Kidney (tissue), 14 donors: ENCODE results near the gene ZNF518A. TPM values are rescaled to one million over a fixed set of nuclear protein-coding genes. Genes with fewer than 3 reads are reported as not detected.

Experiments
- DNase-seq, 5 donors: peaks; one replicate each; pipeline ENCODE4 v3.0.0-alpha.2; 2013 to 2020
- FAIRE-seq: peaks from 2 replicates; lab custom pipeline; 2012; peaks lifted over from hg19 to GRCh38; lab: Jason Lieb, UNC
- H3K27ac ChIP-seq, 2 donors: one replicate each; pipeline ENCODE4 v1.7.0; 2013; ENCODE audit warnings: low read depth in 2 of 2, low read length in 2 of 2, inconsistent platforms in 1 of 2
- H3K27me3 ChIP-seq: one replicate; pipeline ENCODE4 v1.7.1; 2013; ENCODE audit warnings: low read length, inconsistent platforms; ENCODE audit not compliant: control insufficient read depth, insufficient read depth
- H3K36me3 ChIP-seq, 3 donors: one replicate each; pipeline versions ENCODE4 v1.7.0 to v1.7.1; 2013; ENCODE audit warnings: low read length in 3 of 3, control low read depth in 1 of 3, inconsistent platforms in 1 of 3; ENCODE audit not compliant: insufficient read depth in 3 of 3, control insufficient read depth in 2 of 3
- H3K4me1 ChIP-seq, 3 donors: one replicate each; pipeline versions ENCODE4 v1.7.0 to v1.7.1; 2013; ENCODE audit warnings: low read length in 3 of 3, inconsistent platforms in 1 of 3, low read depth in 1 of 3; ENCODE audit not compliant: control insufficient read depth in 2 of 3, insufficient read depth in 2 of 3
- H3K4me3 ChIP-seq, 3 donors: one replicate each; pipeline versions ENCODE4 v1.7.0 to v1.8.1; 2013; ENCODE audit warnings: low read length in 3 of 3, control low read depth in 1 of 3, inconsistent platforms in 1 of 3
- H3K9ac ChIP-seq, 3 donors: one replicate each; pipeline versions ENCODE4 v1.7.0 to v1.7.1; 2013; ENCODE audit warnings: low read length in 3 of 3, control low read depth in 1 of 3, inconsistent platforms in 1 of 3
- H3K9me3 ChIP-seq, 3 donors: one replicate each; pipeline versions ENCODE4 v1.7.0 to v1.7.1; 2013; ENCODE audit warnings: low read length in 3 of 3, control low read depth in 1 of 3, inconsistent platforms in 1 of 3; ENCODE audit not compliant: control insufficient read depth in 2 of 3, insufficient read depth in 1 of 3
- intact Hi-C: fragments of 100-400 bp; cut with DNase I; formaldehyde crosslinking; loops from one replicate; pipeline ENCODE4 v1.11.1; 2022
- polyA plus RNA-seq: library from polyadenylated mRNA; stranded (reverse); fragments of 350-450 nt; fragmentation: Illumina TruSeq; extraction: RNeasy Lipid Tissue Mini Kit (QIAGEN cat#74804); gene quantifications from one replicate; pipeline ENCODE4 v1.2.3, GENCODE V29; 2014; ENCODE audit warnings: low read depth, low replicate concordance; ENCODE audit not compliant: insufficient read depth
- total RNA-seq: library from RNA; stranded (reverse); fragmentation: NEBNext Ultra II Directional; extraction: Animal tissue kit (Norgen Biotek cat#: 25700); gene quantifications from one replicate; pipeline ENCODE4 v1.2.1, GENCODE V29; 2021
- TF ChIP-seq, protein P1 (sequence below): IDR thresholded peaks from 3 replicates; pipeline ENCODE4 v1.5.1; 2012; ENCODE audit warnings: mild to moderate bottlenecking, moderate library complexity, borderline replicate concordance; ENCODE audit not compliant: insufficient read depth; ENCODE audit errors: extremely low read depth
- donor health status: control.
- donor health status: control.
- donor health status: control.
- donor health status: control.
- donor health status: control.
- donor health status: DM: yes; HTN: yes; CAD: no.
- donor health status: Normal renal cell carcinoma (clear cell type).

The ZNF518A gene
- total and polyA plus RNA-seq, 2 donors from 2014 or later, result 4.8 to 29.4 TPM

DNA sequence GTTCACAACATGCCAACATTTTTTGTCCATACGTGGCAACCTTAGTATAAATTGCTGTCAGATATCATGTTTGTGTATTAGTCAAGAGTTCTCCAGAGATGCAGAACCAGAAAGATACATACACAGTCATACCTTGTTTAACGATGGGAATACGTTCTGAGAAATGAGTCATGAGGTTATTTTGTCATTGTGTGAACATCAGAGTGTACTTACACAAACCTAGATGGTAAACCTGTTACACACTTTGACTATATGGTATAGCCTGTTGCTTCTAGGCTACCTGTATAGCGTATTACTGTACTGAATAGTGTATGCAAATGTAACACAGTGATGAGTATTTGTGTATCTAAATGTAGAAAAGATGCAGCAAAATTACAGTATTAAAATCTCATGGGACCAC lies 22.3 kb downstream of the ZNF518A start:
- Histone ChIP-seq H3K4me3 (no peak overlapping the region), H3K27me3 (no peaks in the 10 kb centered on the region), H3K9me3 (no peaks in the 10 kb centered on the region), H3K9ac (no peak overlapping the region), H3K4me1 (no peaks in the 10 kb centered on the region), H3K27ac (no peak overlapping the region), H3K36me3 (peaks cover 19 to 48% (median 34%) of the 10 kb centered on the region in 3 donors)
- DNase-seq (no peak), FAIRE-seq (no peak)
- intact Hi-C loops, result no loop called here
- TF ChIP-seq, protein P1, sequence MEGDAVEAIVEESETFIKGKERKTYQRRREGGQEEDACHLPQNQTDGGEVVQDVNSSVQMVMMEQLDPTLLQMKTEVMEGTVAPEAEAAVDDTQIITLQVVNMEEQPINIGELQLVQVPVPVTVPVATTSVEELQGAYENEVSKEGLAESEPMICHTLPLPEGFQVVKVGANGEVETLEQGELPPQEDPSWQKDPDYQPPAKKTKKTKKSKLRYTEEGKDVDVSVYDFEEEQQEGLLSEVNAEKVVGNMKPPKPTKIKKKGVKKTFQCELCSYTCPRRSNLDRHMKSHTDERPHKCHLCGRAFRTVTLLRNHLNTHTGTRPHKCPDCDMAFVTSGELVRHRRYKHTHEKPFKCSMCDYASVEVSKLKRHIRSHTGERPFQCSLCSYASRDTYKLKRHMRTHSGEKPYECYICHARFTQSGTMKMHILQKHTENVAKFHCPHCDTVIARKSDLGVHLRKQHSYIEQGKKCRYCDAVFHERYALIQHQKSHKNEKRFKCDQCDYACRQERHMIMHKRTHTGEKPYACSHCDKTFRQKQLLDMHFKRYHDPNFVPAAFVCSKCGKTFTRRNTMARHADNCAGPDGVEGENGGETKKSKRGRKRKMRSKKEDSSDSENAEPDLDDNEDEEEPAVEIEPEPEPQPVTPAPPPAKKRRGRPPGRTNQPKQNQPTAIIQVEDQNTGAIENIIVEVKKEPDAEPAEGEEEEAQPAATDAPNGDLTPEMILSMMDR, result no peak

DNA sequence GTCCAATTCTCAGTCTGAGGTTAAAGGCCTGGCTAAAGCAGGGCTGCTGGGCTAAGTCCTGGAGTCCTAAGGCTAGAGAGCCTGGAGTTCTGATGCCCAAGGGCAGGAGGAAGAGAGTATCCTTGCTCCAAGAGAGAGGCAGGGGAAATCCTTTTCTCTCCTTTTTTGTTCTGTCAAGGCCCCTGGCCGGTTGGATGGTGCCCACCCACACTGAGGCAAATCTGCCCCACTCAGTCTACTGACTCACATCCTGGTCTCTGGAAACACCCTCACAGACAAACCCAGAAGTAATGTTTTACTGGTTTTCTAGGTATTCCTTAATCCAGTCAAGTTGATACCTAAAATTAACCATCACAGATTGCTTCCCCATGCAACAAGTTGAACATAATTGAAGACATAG lies 23.0 kb downstream of the ZNF518A start:
- H3K4me3 ChIP-seq, result no peak overlapping the region
- FAIRE-seq, result no peak
- H3K27ac ChIP-seq, result no peak overlapping the region
- H3K9me3 ChIP-seq, result no peaks in the 10 kb centered on the region
- intact Hi-C loops, result no loop called here
- no peaks in the 10 kb centered on the region for H3K4me1 ChIP-seq
- no peak overlapping the region for H3K9ac ChIP-seq
- H3K27me3 ChIP-seq, result no peaks in the 10 kb centered on the region
- DNase-seq, result no peak
- H3K36me3 ChIP-seq, result peaks cover 24 to 55% (median 37%) of the 10 kb centered on the region in 3 donors
- TF ChIP-seq, protein P1, result no peak

DNA sequence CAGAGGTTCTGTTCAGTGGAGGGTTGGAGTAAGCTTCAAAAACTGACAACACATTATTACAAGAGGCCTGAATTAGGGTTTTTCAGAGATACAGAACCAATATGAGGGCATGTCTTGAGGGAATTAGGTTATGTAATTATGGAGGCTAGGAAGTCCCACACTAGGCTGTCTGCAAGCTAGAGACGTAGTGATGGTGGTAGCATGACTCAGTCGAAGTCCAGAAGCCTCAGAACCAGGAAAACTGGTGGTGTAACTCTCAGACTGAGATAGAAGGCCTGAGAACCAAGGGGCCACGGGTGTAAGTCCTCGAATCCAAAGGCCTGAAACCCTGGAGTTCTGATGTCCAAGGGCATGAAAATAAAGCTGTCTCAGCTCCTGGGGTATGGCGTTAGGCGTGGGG lies 35.6 kb downstream of the ZNF518A start:
- intact Hi-C loops, result no loop called here
- FAIRE-seq (no peak), DNase-seq (no peak)
- Histone ChIP-seq H3K27me3 (no peaks in the 10 kb centered on the region), H3K9ac (no peak overlapping the region), H3K4me1 (no peaks in the 10 kb centered on the region), H3K36me3 (no peaks in the 10 kb centered on the region), H3K9me3 (peaks cover 0 to 17% (median 0%) of the 10 kb centered on the region in 3 donors), H3K27ac (no peak overlapping the region), H3K4me3 (no peak overlapping the region)
- TF ChIP-seq, protein P1, result no peak

DNA sequence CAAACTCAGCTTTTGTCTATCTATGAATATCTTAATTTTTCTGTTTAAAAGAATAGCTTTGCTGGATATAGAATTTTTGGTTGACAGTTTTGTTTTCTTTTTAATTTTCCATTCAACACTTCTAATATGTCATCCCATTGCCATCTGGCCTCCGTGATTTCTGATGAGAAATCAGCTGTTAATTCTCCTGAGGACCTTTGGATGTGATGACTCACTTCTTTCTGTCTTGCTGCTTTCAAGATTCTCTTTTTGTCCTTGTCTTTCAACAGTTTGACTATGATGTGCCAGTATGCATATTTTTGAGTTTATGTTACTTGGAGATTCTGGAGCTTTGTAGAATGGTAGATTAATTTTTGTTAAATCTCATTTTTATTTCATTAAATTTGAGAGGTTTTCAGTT lies 38.4 kb downstream of the ZNF518A start:
- TF ChIP-seq, protein P1, result no peak
- intact Hi-C loops, result no loop called here
- FAIRE-seq, result no peak

More for the DNA sequence above, 38.4 kb downstream of the ZNF518A start:
- Histone ChIP-seq H3K4me1 (no peaks in the 10 kb centered on the region), H3K27me3 (no peaks in the 10 kb centered on the region), H3K27ac (no peak overlapping the region), H3K36me3 (no peaks in the 10 kb centered on the region), H3K4me3 (no peak overlapping the region), H3K9me3 (peaks cover 0 to 17% (median 3%) of the 10 kb centered on the region in 3 donors), H3K9ac (no peak overlapping the region)
- no peak for DNase-seq
